ENCODE data around the gene COL12A1. TPM values are rescaled to one million over a fixed set of nuclear protein-coding genes. Genes with fewer than 3 reads are reported as not detected.

The COL12A1 gene
- total RNA-seq, 1 experiment from 2014 or later = 1.9 TPM

- no peaks in the 10 kb centered on the region for H3K27me3 ChIP-seq (ENCODE audit: control insufficient read depth, insufficient read depth, low read length)
- no peaks in the 10 kb centered on the region for H3K36me3 ChIP-seq (replicated peaks; ENCODE audit: control insufficient read depth, insufficient read depth, low read length)
- DNase-seq = no peak
- no peak overlapping the region for H3K4me3 ChIP-seq (ENCODE audit: insufficient read depth, low read depth, low read length)
Observed at GRCh38 chr6:75150685-75151412, 55.0 kb downstream of the COL12A1 start.

GRCh38 chr6:75149696-75150095 lies 56.2 kb downstream of the COL12A1 start:
- no peaks in the 10 kb centered on the region for H3K27me3 ChIP-seq (ENCODE audit: control insufficient read depth, insufficient read depth, low read length)
- H3K36me3 ChIP-seq (replicated peaks; ENCODE audit: control insufficient read depth, insufficient read depth, low read length) = no peaks in the 10 kb centered on the region
- no peak for DNase-seq
- no peak overlapping the region for H3K4me3 ChIP-seq (ENCODE audit: insufficient read depth, low read depth, low read length)

- DNase-seq = no peak
- Histone ChIP-seq H3K27me3 (ENCODE audit: control insufficient read depth, insufficient read depth, low read length) (no peaks in the 10 kb centered on the region), H3K36me3 (replicated peaks; ENCODE audit: control insufficient read depth, insufficient read depth, low read length) (no peaks in the 10 kb centered on the region), H3K4me3 (ENCODE audit: insufficient read depth, low read depth, low read length) (no peak overlapping the region)
Observed at GRCh38 chr6:75149240-75149639, 56.6 kb downstream of the COL12A1 start.

- H3K27me3 ChIP-seq (ENCODE audit: control insufficient read depth, insufficient read depth, low read length) = no peaks in the 10 kb centered on the region
- DNase-seq = no peak
- H3K36me3 ChIP-seq (replicated peaks; ENCODE audit: control insufficient read depth, insufficient read depth, low read length) = no peaks in the 10 kb centered on the region
- no peak overlapping the region for H3K4me3 ChIP-seq (ENCODE audit: insufficient read depth, low read depth, low read length)
Observed at GRCh38 chr6:75147512-75147911, 58.3 kb downstream of the COL12A1 start.

- Histone ChIP-seq H3K4me3 (ENCODE audit: insufficient read depth, low read depth, low read length) (no peak overlapping the region), H3K27me3 (ENCODE audit: control insufficient read depth, insufficient read depth, low read length) (no peaks in the 10 kb centered on the region), H3K36me3 (replicated peaks; ENCODE audit: control insufficient read depth, insufficient read depth, low read length) (no peaks in the 10 kb centered on the region)
- DNase-seq = peak; percentile 3
Observed at GRCh38 chr6:75145976-75146375, 59.9 kb downstream of the COL12A1 start.

- no peak overlapping the region for H3K4me3 ChIP-seq (ENCODE audit: insufficient read depth, low read depth, low read length)
- no peaks in the 10 kb centered on the region for H3K27me3 ChIP-seq (ENCODE audit: control insufficient read depth, insufficient read depth, low read length)
- H3K36me3 ChIP-seq (replicated peaks; ENCODE audit: control insufficient read depth, insufficient read depth, low read length) = no peaks in the 10 kb centered on the region
- DNase-seq = no peak
Observed at GRCh38 chr6:75145211-75145610, 60.6 kb downstream of the COL12A1 start.

- Histone ChIP-seq H3K27me3 (ENCODE audit: control insufficient read depth, insufficient read depth, low read length) (no peaks in the 10 kb centered on the region), H3K4me3 (ENCODE audit: insufficient read depth, low read depth, low read length) (no peak overlapping the region), H3K36me3 (replicated peaks; ENCODE audit: control insufficient read depth, insufficient read depth, low read length) (no peaks in the 10 kb centered on the region)
- no peak for DNase-seq
Observed at GRCh38 chr6:75144386-75144785, 61.5 kb downstream of the COL12A1 start.

- Histone ChIP-seq H3K27me3 (ENCODE audit: control insufficient read depth, insufficient read depth, low read length) (no peaks in the 10 kb centered on the region), H3K4me3 (ENCODE audit: insufficient read depth, low read depth, low read length) (no peak overlapping the region), H3K36me3 (replicated peaks; ENCODE audit: control insufficient read depth, insufficient read depth, low read length) (no peaks in the 10 kb centered on the region)
- DNase-seq = no peak
Observed at GRCh38 chr6:75143191-75143590, 62.7 kb downstream of the COL12A1 start.

GRCh38 chr6:75142721-75143120 lies 63.1 kb downstream of the COL12A1 start:
- Histone ChIP-seq H3K36me3 (replicated peaks; ENCODE audit: control insufficient read depth, insufficient read depth, low read length) (no peaks in the 10 kb centered on the region), H3K4me3 (ENCODE audit: insufficient read depth, low read depth, low read length) (no peak overlapping the region), H3K27me3 (ENCODE audit: control insufficient read depth, insufficient read depth, low read length) (no peaks in the 10 kb centered on the region)
- DNase-seq = no peak

GRCh38 chr6:75135876-75136275 lies 70.0 kb downstream of the COL12A1 start:
- Histone ChIP-seq H3K4me3 (ENCODE audit: insufficient read depth, low read depth, low read length) (no peak overlapping the region), H3K27me3 (ENCODE audit: control insufficient read depth, insufficient read depth, low read length) (no peaks in the 10 kb centered on the region), H3K36me3 (replicated peaks; ENCODE audit: control insufficient read depth, insufficient read depth, low read length) (no peaks in the 10 kb centered on the region)
- no peak for DNase-seq

GRCh38 chr6:75135450-75135849 lies 70.4 kb downstream of the COL12A1 start:
- Histone ChIP-seq H3K27me3 (ENCODE audit: control insufficient read depth, insufficient read depth, low read length) (no peaks in the 10 kb centered on the region), H3K4me3 (ENCODE audit: insufficient read depth, low read depth, low read length) (no peak overlapping the region), H3K36me3 (replicated peaks; ENCODE audit: control insufficient read depth, insufficient read depth, low read length) (no peaks in the 10 kb centered on the region)
- DNase-seq = no peak

GRCh38 chr6:75130784-75131183 lies 75.1 kb downstream of the COL12A1 start:
- Histone ChIP-seq H3K27me3 (ENCODE audit: control insufficient read depth, insufficient read depth, low read length) (no peaks in the 10 kb centered on the region), H3K4me3 (ENCODE audit: insufficient read depth, low read depth, low read length) (no peak overlapping the region), H3K36me3 (replicated peaks; ENCODE audit: control insufficient read depth, insufficient read depth, low read length) (no peaks in the 10 kb centered on the region)
- no peak for DNase-seq

GRCh38 chr6:75128878-75129570 lies 76.8 kb downstream of the COL12A1 start:
- no peaks in the 10 kb centered on the region for H3K36me3 ChIP-seq (replicated peaks; ENCODE audit: control insufficient read depth, insufficient read depth, low read length)
- no peak overlapping the region for H3K4me3 ChIP-seq (ENCODE audit: insufficient read depth, low read depth, low read length)
- no peaks in the 10 kb centered on the region for H3K27me3 ChIP-seq (ENCODE audit: control insufficient read depth, insufficient read depth, low read length)
- DNase-seq = no peak

- Histone ChIP-seq H3K4me3 (ENCODE audit: insufficient read depth, low read depth, low read length) (no peak overlapping the region), H3K27me3 (ENCODE audit: control insufficient read depth, insufficient read depth, low read length) (no peaks in the 10 kb centered on the region), H3K36me3 (replicated peaks; ENCODE audit: control insufficient read depth, insufficient read depth, low read length) (no peaks in the 10 kb centered on the region)
- no peak for DNase-seq
Observed at GRCh38 chr6:75126518-75126917, 79.3 kb downstream of the COL12A1 start.

GRCh38 chr6:75124983-75125382 lies 80.9 kb downstream of the COL12A1 start:
- Histone ChIP-seq H3K27me3 (ENCODE audit: control insufficient read depth, insufficient read depth, low read length) (no peaks in the 10 kb centered on the region), H3K36me3 (replicated peaks; ENCODE audit: control insufficient read depth, insufficient read depth, low read length) (no peaks in the 10 kb centered on the region), H3K4me3 (ENCODE audit: insufficient read depth, low read depth, low read length) (no peak overlapping the region)
- DNase-seq = no peak
